Fibroblast of skin of left quadriceps (primary cell): Measurements from ENCODE around the gene BMPR1A.
"Not testable (repeated sequence)": the region's sequence is repeated elsewhere in the genome, so short reads cannot be mapped to it uniquely, and the experiment has no call there.

Experiments
- DNase-seq, 2 experiments: peaks; one replicate each; pipeline ENCODE4 v3.0.0-alpha.2; 2013; ENCODE audit warnings: low read depth in 2 of 2

BMPR1A gene

DNA sequence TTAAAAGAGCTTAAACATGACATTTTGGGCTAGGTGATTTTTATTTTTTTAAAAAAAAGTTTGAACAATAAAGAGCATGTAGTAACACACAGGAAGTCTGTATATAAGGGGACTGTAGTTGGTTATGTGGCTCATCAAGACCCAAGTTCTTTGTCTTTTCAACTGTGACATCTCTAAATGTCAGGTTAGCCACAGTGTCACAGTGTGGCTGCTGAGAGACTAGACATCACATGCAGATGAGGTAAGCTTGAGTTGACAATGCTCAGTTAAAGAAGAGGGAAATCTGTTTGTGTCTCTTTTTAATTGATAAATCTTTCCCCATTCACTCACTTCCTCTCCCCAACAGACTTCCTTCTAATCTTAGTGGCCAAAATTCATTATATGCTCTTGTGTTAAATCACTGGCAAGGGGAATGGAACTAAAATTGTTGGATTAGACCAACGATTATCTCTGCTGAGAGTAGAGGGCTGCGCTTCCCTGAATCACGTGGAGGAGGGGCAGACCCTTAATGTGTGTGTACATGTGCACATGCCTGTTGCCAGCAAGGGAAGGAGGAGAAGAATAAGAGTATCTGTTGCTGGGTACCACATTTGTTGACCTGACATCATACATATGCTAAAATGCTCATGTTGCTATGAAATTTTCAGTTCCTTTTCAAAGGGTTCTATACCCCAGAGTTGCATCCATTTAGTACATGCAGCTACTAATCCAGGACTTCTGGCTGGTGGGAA is 122.7 kb downstream of the BMPR1A start:
- DNase-seq, result no peak

DNA sequence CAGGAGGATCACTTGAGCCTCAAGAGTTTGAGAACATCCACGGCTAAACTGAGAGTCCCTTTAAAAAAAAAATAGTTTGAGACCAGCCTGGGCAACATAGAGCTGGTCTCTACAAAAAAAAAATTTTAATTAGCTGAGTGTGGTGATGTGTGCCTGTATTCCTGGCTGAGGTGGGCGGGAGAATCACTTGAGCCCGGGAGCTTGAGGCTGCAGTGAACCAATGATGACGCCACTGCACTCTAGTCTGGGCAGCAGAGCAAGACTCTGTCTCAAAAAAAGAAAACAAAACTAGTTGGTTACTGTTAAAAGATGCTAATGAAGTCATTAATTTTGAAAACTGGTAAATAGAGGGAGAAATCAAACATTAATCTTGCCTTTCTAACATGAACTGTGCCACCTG is 124.6 kb downstream of the BMPR1A start:
- DNase-seq, result no peak

DNA sequence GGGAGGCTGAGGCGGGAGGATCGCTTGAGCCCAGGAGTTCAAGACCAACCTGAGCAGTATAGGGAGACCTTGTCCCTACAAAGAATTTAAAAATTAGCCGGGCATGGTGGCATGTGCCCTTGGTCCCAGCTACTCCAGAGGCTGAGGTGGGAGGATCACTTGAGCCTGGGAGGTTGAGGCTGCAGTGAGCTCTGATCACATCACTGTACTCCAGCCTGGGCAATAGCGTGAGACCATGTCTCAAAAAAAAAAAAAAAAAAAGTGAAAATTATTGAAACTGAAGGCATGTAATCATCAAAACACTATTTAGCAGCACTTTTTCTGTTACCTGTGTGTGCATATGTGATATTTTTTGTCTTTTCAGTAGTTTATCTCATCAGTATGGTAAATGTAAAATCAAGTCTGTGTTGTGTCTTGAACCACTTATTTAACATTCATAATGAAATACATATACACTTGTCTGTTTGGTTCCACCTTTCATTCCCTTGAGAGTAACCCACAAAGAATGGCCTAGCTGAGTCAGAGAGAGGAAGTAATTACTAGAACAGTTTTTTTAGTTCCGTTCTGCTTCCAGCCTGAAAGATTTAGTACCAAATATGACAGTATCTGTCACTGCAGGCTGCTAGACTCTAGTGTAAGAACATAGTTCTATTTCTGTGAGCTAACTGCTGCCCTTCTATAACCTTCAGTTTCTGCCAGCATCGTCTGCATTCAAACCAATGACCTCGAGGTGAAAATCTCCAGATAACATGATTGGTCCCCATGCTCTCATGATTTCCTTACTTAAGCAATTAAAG is 132.4 kb downstream of the BMPR1A start:
- peak; percentile 40 to 44 for DNase-seq

DNA sequence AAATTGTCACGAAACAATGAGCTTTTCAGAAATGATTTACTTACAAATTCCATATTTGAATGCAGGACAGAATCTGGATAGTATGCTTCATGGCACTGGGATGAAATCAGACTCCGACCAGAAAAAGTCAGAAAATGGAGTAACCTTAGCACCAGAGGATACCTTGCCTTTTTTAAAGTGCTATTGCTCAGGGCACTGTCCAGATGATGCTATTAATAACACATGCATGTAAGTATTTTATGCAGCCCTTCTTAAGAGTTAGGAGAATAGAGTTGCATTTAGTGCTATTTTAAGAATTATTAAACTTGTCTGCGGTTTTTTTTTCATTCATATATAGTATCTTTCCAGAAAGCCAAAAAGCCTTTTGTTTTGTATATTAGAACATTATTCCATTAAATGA is 133.6 kb downstream of the BMPR1A start:
- no peak for DNase-seq

GRCh38 chr10:86898511-86898910 is 142.1 kb downstream of the BMPR1A start:
- DNase-seq, result no peak

DNA sequence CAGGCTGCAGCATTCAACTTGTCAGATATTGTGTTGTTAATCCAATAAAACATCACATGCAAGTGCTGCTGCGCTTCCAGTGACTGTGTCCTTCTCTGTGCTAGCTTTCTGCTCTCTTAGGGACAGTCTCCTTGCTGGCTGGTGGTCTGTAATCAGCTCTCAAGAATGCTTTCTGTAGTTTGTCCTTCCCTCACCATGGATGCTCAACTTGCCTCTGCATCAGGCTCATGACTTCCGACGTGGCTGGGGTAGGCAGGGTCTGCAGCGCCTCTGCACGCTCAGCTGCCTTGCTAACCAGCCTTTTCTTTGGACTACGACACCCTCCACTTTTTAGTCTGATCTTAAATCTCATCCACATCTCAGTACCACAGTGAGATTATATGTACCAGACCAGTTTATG is 142.7 kb downstream of the BMPR1A start:
- DNase-seq, result no peak

DNA sequence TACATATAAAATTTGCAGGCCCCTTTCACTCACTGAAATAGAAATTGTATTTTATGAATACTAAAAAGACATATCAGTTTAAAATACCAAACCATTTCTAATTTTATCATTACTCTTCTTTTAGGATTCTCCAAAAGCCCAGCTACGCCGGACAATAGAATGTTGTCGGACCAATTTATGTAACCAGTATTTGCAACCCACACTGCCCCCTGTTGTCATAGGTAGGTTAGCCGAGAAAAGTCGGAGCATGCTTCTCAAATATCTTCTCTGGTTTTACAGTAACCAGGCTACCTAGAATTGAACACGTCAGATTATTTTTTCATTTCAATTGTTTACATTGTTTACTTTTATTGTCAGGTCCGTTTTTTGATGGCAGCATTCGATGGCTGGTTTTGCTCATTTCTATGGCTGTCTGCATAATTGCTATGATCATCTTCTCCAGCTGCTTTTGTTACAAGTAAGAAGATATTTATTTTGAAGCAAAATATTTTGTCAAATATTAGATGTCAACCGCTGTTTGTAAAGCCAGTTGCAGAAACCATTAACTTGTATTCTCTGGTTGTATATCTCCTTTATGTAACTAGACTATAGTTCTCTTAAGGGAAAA is 143.4 kb downstream of the BMPR1A start:
- peak; percentile 32 for DNase-seq

GRCh38 chr10:86900955-86901354 is 144.5 kb downstream of the BMPR1A start:
- no peak for DNase-seq

DNA sequence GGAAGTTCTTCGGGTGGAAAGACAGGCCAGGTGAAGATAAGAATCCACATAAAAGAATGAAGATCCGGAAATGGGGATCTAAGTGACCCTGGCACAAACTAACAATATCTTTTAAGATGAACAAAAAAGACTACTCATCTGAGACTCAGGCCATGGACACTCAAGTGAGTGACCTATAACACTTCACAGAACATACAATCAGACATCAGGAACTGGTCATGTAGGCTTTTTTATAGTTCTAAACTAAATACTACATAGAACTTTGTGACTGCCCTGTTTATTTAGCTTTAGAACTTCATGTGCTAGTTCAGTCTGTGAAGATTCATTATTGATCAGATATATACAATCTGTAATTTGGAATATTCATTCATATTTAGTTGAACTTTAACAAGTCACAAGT is 148.2 kb downstream of the BMPR1A start:
- DNase-seq, result no peak

DNA sequence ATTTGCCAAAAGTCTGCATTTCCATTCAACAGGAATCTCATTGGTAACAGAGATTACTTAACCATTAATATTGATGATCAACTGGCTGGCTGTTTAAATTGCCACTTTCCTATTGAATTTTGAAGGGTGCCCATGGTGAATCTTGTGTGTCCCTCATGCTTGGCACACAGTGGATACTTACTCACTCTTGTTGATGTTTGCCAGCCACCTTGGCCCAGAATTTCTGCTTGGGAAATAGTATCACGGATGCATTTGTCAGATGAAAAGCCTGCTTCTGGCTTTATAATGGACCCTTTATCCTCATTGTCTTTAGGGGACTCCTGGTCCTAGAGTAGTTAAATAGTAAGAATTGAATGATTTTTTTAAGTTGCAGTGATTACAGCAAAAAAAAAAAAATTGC is 149.0 kb downstream of the BMPR1A start:
- DNase-seq, result no peak

- no peak for DNase-seq
These were observed 158.3 kb downstream of the BMPR1A start for GRCh38 chr10:86914734-86915133.

GRCh38 chr10:86918022-86918471 is 161.6 kb downstream of the BMPR1A start:
- no peak for DNase-seq

GRCh38 chr10:86922553-86922961 is 166.1 kb downstream of the BMPR1A start:
- no peak for DNase-seq

- no peak for DNase-seq
These were observed 173.3 kb downstream of the BMPR1A start for GRCh38 chr10:86929468-86930380.

GRCh38 chr10:86931872-86932271 is 175.5 kb downstream of the BMPR1A start:
- peak; percentile 24 to 29 for DNase-seq

DNA sequence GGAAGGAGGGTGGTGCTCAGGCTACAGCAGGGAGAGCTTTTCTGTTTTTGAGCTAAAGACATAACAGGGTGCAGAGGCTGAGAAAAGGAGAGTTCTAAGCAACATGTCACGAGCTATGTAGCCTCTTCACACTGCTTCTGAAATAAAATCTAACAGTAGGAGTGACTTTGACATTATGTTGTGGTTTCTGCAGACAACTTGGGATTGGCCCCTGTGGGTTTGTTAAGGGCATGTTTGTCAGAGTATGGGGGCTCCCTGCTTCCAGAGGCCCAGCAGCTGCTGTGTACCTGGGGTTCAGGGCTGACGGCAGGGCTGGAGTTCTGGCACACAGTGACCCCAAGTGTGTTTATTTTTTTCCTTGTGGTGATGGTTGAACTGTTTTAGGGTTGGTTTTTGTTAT is 176.3 kb downstream of the BMPR1A start:
- DNase-seq, result no peak

- DNase-seq, result not testable (repeated sequence)
These were observed 177.8 kb downstream of the BMPR1A start for GRCh38 chr10:86934162-86934711.

DNA sequence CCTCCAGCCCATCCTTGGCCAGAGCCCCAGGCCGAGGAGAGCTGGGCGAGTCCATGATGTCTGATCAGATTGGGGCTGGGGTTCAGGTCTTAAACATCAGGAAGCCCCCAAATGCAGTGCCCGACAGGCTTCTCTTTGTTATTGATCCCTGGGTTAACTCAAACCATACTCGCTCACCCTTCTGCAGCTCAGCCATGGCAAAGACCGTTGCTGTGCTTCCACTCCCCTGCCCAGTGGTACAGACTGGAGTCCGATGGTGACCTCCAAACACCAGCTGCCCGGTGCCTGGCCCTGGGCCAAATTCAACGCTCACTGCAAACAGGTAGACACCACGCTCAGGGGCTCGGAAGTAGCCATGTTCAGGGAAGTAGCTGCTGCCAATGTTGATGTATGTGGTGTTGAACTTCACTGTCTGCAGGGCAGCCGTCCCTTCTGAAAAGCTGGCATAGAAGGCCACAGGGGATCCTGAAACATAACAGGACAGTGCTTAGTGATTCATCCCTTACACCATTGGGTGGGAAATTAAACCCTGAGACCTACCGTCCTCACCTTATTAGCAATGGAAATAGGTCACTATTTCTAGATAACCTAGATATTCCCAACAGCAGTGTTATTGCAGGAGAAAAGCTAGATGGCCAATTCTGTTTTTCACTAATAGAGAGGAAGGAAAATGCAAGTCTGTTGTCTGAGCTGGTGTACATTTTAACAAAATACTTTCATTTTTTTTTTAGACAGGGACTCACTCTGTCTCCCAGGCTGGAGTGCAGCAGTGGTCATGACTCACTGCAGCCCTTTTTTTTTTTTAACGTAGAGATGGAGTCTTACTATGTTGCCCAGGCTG is 180.5 kb downstream of the BMPR1A start:
- DNase-seq, result no peak

- DNase-seq, result no peak
These were observed 181.2 kb downstream of the BMPR1A start for GRCh38 chr10:86937502-86938154.

DNA sequence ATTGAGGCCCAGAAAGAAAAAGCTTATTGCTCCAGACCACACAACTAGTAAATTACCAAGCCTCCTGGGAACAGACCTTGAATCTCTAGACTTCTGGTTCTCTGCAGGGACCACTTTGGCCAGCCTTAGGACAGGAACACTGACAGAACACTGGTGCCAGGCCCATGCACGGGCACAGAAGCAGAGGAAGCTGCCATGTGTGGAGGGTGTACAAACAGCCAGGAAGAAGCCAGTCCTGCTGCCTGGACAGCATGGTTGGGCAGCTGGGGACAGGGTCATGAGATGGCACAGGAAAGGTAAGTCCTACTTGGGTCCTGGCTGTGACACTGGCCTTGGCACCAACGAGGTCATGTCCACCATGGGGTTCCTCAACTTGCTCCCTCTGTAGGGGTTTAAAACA is 181.8 kb downstream of the BMPR1A start:
- no peak for DNase-seq
